ENCODE data around the gene CCSER1.

GRCh38 chr4:90946945-90947344, 819.8 kb downstream of the CCSER1 start:
- TF ChIP-seq, protein P1, sequence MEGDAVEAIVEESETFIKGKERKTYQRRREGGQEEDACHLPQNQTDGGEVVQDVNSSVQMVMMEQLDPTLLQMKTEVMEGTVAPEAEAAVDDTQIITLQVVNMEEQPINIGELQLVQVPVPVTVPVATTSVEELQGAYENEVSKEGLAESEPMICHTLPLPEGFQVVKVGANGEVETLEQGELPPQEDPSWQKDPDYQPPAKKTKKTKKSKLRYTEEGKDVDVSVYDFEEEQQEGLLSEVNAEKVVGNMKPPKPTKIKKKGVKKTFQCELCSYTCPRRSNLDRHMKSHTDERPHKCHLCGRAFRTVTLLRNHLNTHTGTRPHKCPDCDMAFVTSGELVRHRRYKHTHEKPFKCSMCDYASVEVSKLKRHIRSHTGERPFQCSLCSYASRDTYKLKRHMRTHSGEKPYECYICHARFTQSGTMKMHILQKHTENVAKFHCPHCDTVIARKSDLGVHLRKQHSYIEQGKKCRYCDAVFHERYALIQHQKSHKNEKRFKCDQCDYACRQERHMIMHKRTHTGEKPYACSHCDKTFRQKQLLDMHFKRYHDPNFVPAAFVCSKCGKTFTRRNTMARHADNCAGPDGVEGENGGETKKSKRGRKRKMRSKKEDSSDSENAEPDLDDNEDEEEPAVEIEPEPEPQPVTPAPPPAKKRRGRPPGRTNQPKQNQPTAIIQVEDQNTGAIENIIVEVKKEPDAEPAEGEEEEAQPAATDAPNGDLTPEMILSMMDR (IDR thresholded peaks at IDR 0.05; ENCODE audit: poor library complexity, severe bottlenecking) = no peak
- TF ChIP-seq EP300 (conservative IDR thresholded peaks at IDR 0.05; ENCODE audit: poor library complexity, severe bottlenecking) = no peak
- no peak for TF ChIP-seq POLR2AphosphoS5 (IDR thresholded peaks at IDR 0.05)
- no peak for TF ChIP-seq MXI1 (conservative IDR thresholded peaks at IDR 0.05; ENCODE audit: poor library complexity, severe bottlenecking)
- TF ChIP-seq, protein P2, sequence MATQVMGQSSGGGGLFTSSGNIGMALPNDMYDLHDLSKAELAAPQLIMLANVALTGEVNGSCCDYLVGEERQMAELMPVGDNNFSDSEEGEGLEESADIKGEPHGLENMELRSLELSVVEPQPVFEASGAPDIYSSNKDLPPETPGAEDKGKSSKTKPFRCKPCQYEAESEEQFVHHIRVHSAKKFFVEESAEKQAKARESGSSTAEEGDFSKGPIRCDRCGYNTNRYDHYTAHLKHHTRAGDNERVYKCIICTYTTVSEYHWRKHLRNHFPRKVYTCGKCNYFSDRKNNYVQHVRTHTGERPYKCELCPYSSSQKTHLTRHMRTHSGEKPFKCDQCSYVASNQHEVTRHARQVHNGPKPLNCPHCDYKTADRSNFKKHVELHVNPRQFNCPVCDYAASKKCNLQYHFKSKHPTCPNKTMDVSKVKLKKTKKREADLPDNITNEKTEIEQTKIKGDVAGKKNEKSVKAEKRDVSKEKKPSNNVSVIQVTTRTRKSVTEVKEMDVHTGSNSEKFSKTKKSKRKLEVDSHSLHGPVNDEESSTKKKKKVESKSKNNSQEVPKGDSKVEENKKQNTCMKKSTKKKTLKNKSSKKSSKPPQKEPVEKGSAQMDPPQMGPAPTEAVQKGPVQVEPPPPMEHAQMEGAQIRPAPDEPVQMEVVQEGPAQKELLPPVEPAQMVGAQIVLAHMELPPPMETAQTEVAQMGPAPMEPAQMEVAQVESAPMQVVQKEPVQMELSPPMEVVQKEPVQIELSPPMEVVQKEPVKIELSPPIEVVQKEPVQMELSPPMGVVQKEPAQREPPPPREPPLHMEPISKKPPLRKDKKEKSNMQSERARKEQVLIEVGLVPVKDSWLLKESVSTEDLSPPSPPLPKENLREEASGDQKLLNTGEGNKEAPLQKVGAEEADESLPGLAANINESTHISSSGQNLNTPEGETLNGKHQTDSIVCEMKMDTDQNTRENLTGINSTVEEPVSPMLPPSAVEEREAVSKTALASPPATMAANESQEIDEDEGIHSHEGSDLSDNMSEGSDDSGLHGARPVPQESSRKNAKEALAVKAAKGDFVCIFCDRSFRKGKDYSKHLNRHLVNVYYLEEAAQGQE (IDR thresholded peaks at IDR 0.05; ENCODE audit: borderline replicate concordance) = no peak

Data from neural cell (in vitro differentiated cells).